Liver (tissue), 9 donors: ENCODE data around the gene UNC13A. TPM values are rescaled to one million over a fixed set of nuclear protein-coding genes. Genes with fewer than 3 reads are reported as not detected.

ENCODE experiments used
- DNase-seq: peaks from one replicate; pipeline ENCODE4 v3.0.0-alpha.2; 2017; ENCODE audit warnings: low spot score
- H3K27ac ChIP-seq, 2 donors: one replicate each; pipeline ENCODE4 v1.7.0; 2013; ENCODE audit warnings: inconsistent platforms in 2 of 2, low read length in 2 of 2, control low read depth in 1 of 2, low read depth in 1 of 2, mild to moderate bottlenecking in 1 of 2
- H3K27me3 ChIP-seq, 4 donors: one replicate each; pipeline versions ENCODE4 v1.6.1 to v1.7.0; 2013; ENCODE audit warnings: low read length in 3 of 4, inconsistent platforms in 1 of 4, mild to moderate bottlenecking in 1 of 4, moderate library complexity in 1 of 4; ENCODE audit not compliant: control insufficient read depth in 4 of 4, insufficient read depth in 4 of 4
- H3K36me3 ChIP-seq, 4 donors: one replicate each; pipeline versions ENCODE4 v1.6.1 to v1.7.0; 2013; ENCODE audit warnings: low read length in 3 of 4, mild to moderate bottlenecking in 3 of 4, low read depth in 1 of 4, moderate library complexity in 1 of 4; ENCODE audit not compliant: control insufficient read depth in 4 of 4, insufficient read depth in 3 of 4
- H3K4me1 ChIP-seq, 4 donors: one replicate each; pipeline versions ENCODE4 v1.6.1 to v1.7.0; 2013; ENCODE audit warnings: low read length in 3 of 4, mild to moderate bottlenecking in 3 of 4, moderate library complexity in 1 of 4; ENCODE audit not compliant: control insufficient read depth in 4 of 4, insufficient read depth in 4 of 4
- H3K4me3 ChIP-seq, 3 donors: one replicate each; pipeline versions ENCODE4 v1.6.1 to v1.7.0; 2013; ENCODE audit warnings: low read length in 3 of 3, control low read depth in 1 of 3, low read depth in 1 of 3, mild to moderate bottlenecking in 1 of 3
- H3K9ac ChIP-seq, 2 donors: one replicate each; pipeline ENCODE4 v1.7.0; 2013; ENCODE audit warnings: low read length in 2 of 2, mild to moderate bottlenecking in 2 of 2, moderate library complexity in 2 of 2, control low read depth in 1 of 2, low read depth in 1 of 2
- H3K9me3 ChIP-seq, 4 donors: one replicate each; pipeline versions ENCODE4 v1.6.1 to v1.7.0; 2013; ENCODE audit warnings: low read length in 3 of 4; ENCODE audit not compliant: control insufficient read depth in 4 of 4
- CTCF ChIP-seq: fragments of 150-350 bp; IDR thresholded peaks from 2 replicates; pipeline ENCODE4 v1.5.1; 2017; ENCODE audit warnings: improper control_type of control experiment, low read depth, low read length; ENCODE audit not compliant: missing input control
- EGR1 ChIP-seq, 2 donors: IDR thresholded peaks; 2 replicates each; pipeline ENCODE4 v1.6.1; 2016 to 2018; ENCODE audit warnings: antibody characterized with exemption in 2 of 2, low read depth in 2 of 2
- FOXA1 ChIP-seq: IDR thresholded peaks from 2 replicates; pipeline ENCODE4 v1.6.1; 2016; ENCODE audit warnings: antibody characterized with exemption
- FOXA2 ChIP-seq: IDR thresholded peaks from 2 replicates; pipeline ENCODE4 v1.6.1; 2016; ENCODE audit warnings: antibody characterized with exemption
- GABPA ChIP-seq, 2 donors: IDR thresholded peaks in 1 of 2; conservative IDR thresholded peaks in 1 of 2; 2 replicates each; pipeline ENCODE4 v1.6.1; 2016; ENCODE audit warnings: antibody characterized with exemption in 2 of 2, mild to moderate bottlenecking in 1 of 2, moderate library complexity in 1 of 2
- HNF4A ChIP-seq, 2 donors: conservative IDR thresholded peaks; 2 replicates each; pipeline ENCODE4 v1.6.1; 2016; ENCODE audit warnings: antibody characterized with exemption in 2 of 2, mild to moderate bottlenecking in 2 of 2
- HNF4G ChIP-seq: IDR thresholded peaks from 2 replicates; pipeline ENCODE4 v1.6.1; 2016; ENCODE audit warnings: antibody characterized with exemption
- JUND ChIP-seq, 2 donors: IDR thresholded peaks; 2 replicates each; pipeline ENCODE4 v1.6.1; 2016; ENCODE audit warnings: antibody characterized with exemption in 2 of 2
- MAX ChIP-seq: IDR thresholded peaks from 2 replicates; pipeline ENCODE4 v1.6.1; 2016; ENCODE audit warnings: antibody characterized with exemption
- NR2F2 ChIP-seq: IDR thresholded peaks from 2 replicates; pipeline ENCODE4 v1.6.1; 2016; ENCODE audit warnings: antibody characterized with exemption
- YY1 ChIP-seq: IDR thresholded peaks from 2 replicates; pipeline ENCODE4 v1.6.1; 2016; ENCODE audit warnings: antibody characterized with exemption, mild to moderate bottlenecking
- ZBTB33 ChIP-seq: IDR thresholded peaks from 2 replicates; pipeline ENCODE4 v1.6.1; 2016; ENCODE audit warnings: antibody characterized with exemption
- WGBS: extraction: QIAGEN DNeasy Blood & Tissue Kit; methylation state at CpG from one replicate; pipeline ENCODE4 v1.1.7; 2013; 5-methylcytosine and 5-hydroxymethylcytosine counted together
- polyA plus RNA-seq, 2 donors: library from polyadenylated mRNA; stranded (reverse) in 1 of 2; unstranded in 1 of 2; fragments of 200-250 nt in 1 of 2; fragments of >200 nt in 1 of 2; fragmentation: Nextera tagmentation in 1 of 2; extraction: Ambion mirVana in 1 of 2; gene quantifications; one replicate each; pipeline versions ENCODE4 v1.2.1 to v1.2.3, GENCODE V29; 2013 to 2015
- total RNA-seq, 2 donors: library from RNA; depleted of rRNA; stranded (reverse); fragments of >200 nt; gene quantifications; one replicate each; pipeline ENCODE4 v1.2.3, GENCODE V29; 2014
- TF ChIP-seq, protein P1 (sequence below): IDR thresholded peaks from 2 replicates; pipeline ENCODE4 v1.6.1; 2016; ENCODE audit warnings: antibody characterized with exemption
- TF ChIP-seq, protein P2 (sequence below): IDR thresholded peaks from 2 replicates; pipeline ENCODE4 v1.6.1; 2016; ENCODE audit warnings: antibody characterized with exemption, mild to moderate bottlenecking
- donor health status: healthy.
- donor health status: healthy.
- donor health status: healthy.
- donor health status: healthy.
- donor health status: healthy.

The UNC13A gene
- total and polyA plus RNA-seq, 4 donors: under 0.01 to 0.01 TPM; not detected in 2

DNA sequence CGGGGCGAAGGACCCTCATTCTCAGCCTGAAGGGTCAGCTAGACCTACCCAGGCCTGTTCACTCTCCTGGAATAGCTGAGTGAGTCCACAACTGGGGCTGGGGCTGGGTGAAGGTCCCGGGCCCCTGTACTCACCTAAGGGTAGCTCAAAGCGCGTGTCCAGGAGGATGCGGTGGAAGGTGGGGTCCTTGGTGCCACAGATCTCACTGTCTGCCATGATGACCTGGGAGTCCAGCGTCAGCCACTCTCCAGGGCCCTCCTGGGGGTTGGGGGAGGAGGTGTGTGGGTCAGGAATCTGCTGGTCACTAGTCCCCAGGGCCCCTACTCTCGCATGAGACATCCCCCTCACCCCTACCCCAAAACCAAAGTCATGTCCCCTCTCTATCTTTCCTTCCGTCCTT lies 18.7 kb downstream of the UNC13A start:
- WGBS: 80% methylated on average over 9 of the region's 9 CpGs
- no peak for DNase-seq
- no peak overlapping the region for H3K27ac ChIP-seq
- TF ChIP-seq JUND (IDR thresholded peaks at IDR 0.05): no peak
- TF ChIP-seq, protein P1, sequence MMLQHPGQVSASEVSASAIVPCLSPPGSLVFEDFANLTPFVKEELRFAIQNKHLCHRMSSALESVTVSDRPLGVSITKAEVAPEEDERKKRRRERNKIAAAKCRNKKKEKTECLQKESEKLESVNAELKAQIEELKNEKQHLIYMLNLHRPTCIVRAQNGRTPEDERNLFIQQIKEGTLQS: no peak
- no peak for TF ChIP-seq GABPA (IDR thresholded peaks at IDR 0.05 in 1 of 2, conservative IDR thresholded peaks at IDR 0.05 in 1 of 2)
- TF ChIP-seq YY1: no peak
- TF ChIP-seq ZBTB33: no peak
- TF ChIP-seq HNF4A (conservative IDR thresholded peaks at IDR 0.05): no peak
- no peak for TF ChIP-seq MAX
- TF ChIP-seq NR2F2: no peak
- H3K9me3 ChIP-seq: peaks cover 2 to 12% (median 8%) of the 10 kb centered on the region in 4 donors
- peaks cover 0 to 2% (median 0%) of the 10 kb centered on the region in 4 donors for H3K27me3 ChIP-seq
- no peak overlapping the region for H3K4me3 ChIP-seq
- H3K4me1 ChIP-seq: no peaks in the 10 kb centered on the region
- no peaks in the 10 kb centered on the region for H3K36me3 ChIP-seq
- no peak overlapping the region for H3K9ac ChIP-seq

GRCh38 chr19:17665058-17665457 lies 23.1 kb downstream of the UNC13A start:
- Histone ChIP-seq H3K9ac (no peak overlapping the region), H3K9me3 (peaks cover 0 to 14% (median 8%) of the 10 kb centered on the region in 4 donors), H3K4me1 (no peaks in the 10 kb centered on the region), H3K27me3 (peaks cover 0 to 2% (median 0%) of the 10 kb centered on the region in 4 donors), H3K27ac (no peak overlapping the region), H3K36me3 (no peaks in the 10 kb centered on the region), H3K4me3 (no peak overlapping the region)
- TF ChIP-seq, protein P2, sequence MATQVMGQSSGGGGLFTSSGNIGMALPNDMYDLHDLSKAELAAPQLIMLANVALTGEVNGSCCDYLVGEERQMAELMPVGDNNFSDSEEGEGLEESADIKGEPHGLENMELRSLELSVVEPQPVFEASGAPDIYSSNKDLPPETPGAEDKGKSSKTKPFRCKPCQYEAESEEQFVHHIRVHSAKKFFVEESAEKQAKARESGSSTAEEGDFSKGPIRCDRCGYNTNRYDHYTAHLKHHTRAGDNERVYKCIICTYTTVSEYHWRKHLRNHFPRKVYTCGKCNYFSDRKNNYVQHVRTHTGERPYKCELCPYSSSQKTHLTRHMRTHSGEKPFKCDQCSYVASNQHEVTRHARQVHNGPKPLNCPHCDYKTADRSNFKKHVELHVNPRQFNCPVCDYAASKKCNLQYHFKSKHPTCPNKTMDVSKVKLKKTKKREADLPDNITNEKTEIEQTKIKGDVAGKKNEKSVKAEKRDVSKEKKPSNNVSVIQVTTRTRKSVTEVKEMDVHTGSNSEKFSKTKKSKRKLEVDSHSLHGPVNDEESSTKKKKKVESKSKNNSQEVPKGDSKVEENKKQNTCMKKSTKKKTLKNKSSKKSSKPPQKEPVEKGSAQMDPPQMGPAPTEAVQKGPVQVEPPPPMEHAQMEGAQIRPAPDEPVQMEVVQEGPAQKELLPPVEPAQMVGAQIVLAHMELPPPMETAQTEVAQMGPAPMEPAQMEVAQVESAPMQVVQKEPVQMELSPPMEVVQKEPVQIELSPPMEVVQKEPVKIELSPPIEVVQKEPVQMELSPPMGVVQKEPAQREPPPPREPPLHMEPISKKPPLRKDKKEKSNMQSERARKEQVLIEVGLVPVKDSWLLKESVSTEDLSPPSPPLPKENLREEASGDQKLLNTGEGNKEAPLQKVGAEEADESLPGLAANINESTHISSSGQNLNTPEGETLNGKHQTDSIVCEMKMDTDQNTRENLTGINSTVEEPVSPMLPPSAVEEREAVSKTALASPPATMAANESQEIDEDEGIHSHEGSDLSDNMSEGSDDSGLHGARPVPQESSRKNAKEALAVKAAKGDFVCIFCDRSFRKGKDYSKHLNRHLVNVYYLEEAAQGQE: no peak
- TF ChIP-seq CTCF (no peak), MAX (no peak), GABPA (IDR thresholded peaks at IDR 0.05 in 1 of 2, conservative IDR thresholded peaks at IDR 0.05 in 1 of 2) (no peak), YY1 (no peak), FOXA2 (no peak), EGR1 (IDR thresholded peaks at IDR 0.05; ENCODE audit: low read depth in 2 of 2) (no peak), HNF4G (no peak), FOXA1 (no peak)
- TF ChIP-seq, protein P1: no peak
- no peak for DNase-seq
- WGBS: 86% methylated on average over 2 of the region's 2 CpGs
